CD8-positive, alpha-beta memory T cell (primary cell): ENCODE results near the gene ZNF467. TPM values are rescaled to one million over a fixed set of nuclear protein-coding genes. Genes with fewer than 3 reads are reported as not detected.

Experiments used
- CTCF ChIA-PET: fragments of 350-600 bp; sonication (Branson Sonifier 250); formaldehyde crosslinking; loops from one replicate; lab custom pipeline; 2021; ENCODE audit warnings: antibody characterized with exemption; lab: Charles Lee
- POLR2A ChIA-PET: fragments of 350-600 bp; sonication (Branson Sonifier 250); formaldehyde crosslinking; loops from one replicate; lab custom pipeline; 2021; ENCODE audit warnings: antibody characterized with exemption; lab: Charles Lee
- DNase-seq, 5 donors: peaks; one replicate each; pipeline versions ENCODE4 v3.0.0 to v3.0.0-alpha.2; 2020 to 2022; ENCODE audit warnings: mixed read lengths in 1 of 5
- H3K27ac ChIP-seq: one replicate; pipeline ENCODE4 v1.7.0; 2013; ENCODE audit warnings: low read depth, mild to moderate bottlenecking, low read length, moderate library complexity
- H3K27me3 ChIP-seq: 2 replicates; pipeline ENCODE4 v1.7.0; 2013; ENCODE audit warnings: low read length, mild to moderate bottlenecking; ENCODE audit not compliant: insufficient read depth, poor library complexity, severe bottlenecking
- H3K36me3 ChIP-seq: 2 replicates; pipeline ENCODE4 v1.7.0; 2013; ENCODE audit warnings: mild to moderate bottlenecking, low read length, moderate library complexity; ENCODE audit not compliant: insufficient read depth
- H3K4me1 ChIP-seq: 2 replicates; pipeline ENCODE4 v1.7.0; 2013; ENCODE audit warnings: mild to moderate bottlenecking, low read length, moderate library complexity; ENCODE audit not compliant: insufficient read depth
- H3K4me3 ChIP-seq: 2 replicates; pipeline ENCODE4 v1.7.0; 2013; ENCODE audit warnings: mild to moderate bottlenecking, low read length
- H3K9me3 ChIP-seq: 2 replicates; pipeline ENCODE4 v1.7.0; 2013; ENCODE audit warnings: mild to moderate bottlenecking, low read length
- H3K27ac Mint-ChIP-seq, 8 donors: one replicate each; pipeline ENCODE4 v1.8.0; 2020 to 2021; ENCODE audit warnings: mixed read lengths in 8 of 8, mild to moderate bottlenecking in 6 of 8, inconsistent platforms in 3 of 8, moderate library complexity in 3 of 8
- H3K27me3 Mint-ChIP-seq, 2 donors: one replicate each; pipeline ENCODE4 v1.8.0; 2020 to 2021; ENCODE audit warnings: mixed read lengths in 2 of 2, mild to moderate bottlenecking in 1 of 2, moderate library complexity in 1 of 2
- H3K36me3 Mint-ChIP-seq, 3 donors: one replicate each; pipeline ENCODE4 v1.8.0; 2020 to 2021; ENCODE audit warnings: mixed read lengths in 3 of 3, inconsistent platforms in 1 of 3, mild to moderate bottlenecking in 1 of 3
- H3K4me1 Mint-ChIP-seq, 3 donors: one replicate each; pipeline ENCODE4 v1.8.0; 2020 to 2021; ENCODE audit warnings: mixed read lengths in 3 of 3, inconsistent platforms in 1 of 3, mild to moderate bottlenecking in 1 of 3
- H3K4me3 Mint-ChIP-seq, 7 donors: one replicate each; pipeline ENCODE4 v1.8.0; 2020 to 2021; ENCODE audit warnings: mixed read lengths in 7 of 7, mild to moderate bottlenecking in 6 of 7, moderate library complexity in 4 of 7, inconsistent platforms in 2 of 7
- H3K9me3 Mint-ChIP-seq, 5 donors: one replicate each; pipeline ENCODE4 v1.8.0; 2020 to 2022; ENCODE audit warnings: mixed read lengths in 5 of 5, mild to moderate bottlenecking in 3 of 5, moderate library complexity in 2 of 5, inconsistent platforms in 1 of 5
- polyA plus RNA-seq: library from polyadenylated mRNA; unstranded; fragments of 300-500 nt; fragmentation: Illumina TruSeq; gene quantifications from one replicate; pipeline ENCODE4 v1.2.3, GENCODE V29; 2021
- total RNA-seq, 2 experiments: library from RNA; stranded (reverse); gene quantifications; one replicate each; pipeline ENCODE4 v1.2.3, GENCODE V29; 2021

ZNF467 gene
- total and polyA plus RNA-seq, 3 experiments from 2014 or later = 0.24 to 1.3 TPM; not detected in 1

DNA sequence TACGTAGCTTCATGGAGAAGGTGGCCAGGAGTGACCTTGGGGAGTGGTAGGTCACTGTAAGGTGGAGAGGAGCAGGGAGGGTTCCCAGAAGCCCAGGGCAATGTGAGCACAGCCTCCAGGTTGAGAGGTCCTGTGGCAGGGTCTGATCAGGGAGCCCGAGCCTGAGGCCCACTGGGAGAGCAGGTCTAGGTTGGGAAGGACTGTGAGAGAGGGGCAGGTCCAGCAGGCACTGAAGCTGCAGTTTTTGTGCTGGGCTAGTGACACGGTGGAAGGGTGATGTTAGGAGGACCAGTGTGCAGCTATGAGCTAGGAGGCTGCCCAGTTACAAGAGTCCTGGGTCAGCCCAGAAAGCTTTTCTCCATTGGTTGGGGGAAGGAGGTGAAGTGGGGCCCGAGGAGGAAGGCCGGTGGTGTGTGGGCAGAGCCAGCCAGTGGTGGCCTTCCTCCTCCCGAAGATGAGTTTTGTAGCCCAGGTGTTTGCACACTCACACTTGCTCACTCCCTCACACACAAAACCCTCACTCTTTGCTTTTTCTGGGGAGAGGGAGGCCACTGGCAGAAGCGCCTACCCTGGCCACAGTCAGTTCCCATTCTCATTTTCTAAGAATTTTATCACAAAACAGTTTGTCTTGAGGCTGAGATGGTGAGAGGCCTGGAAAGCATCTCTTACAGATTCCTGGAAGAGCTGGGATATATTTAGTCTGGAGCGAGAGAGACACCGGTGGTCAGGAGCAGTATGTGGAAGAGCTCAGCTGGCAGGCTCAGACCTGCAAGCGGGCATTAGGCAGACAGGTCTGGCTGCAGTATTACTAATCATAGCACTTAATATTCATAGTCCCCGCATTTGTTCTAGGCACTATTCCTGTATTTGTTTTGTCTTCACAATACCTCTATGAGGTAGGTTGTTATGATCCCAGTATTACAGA, 57.1 kb downstream of the ZNF467 start:
- Mint-ChIP-seq H3K4me3 (peak overlapping the region; percentile 41 to 91 (median 83)), H3K27me3 (no peaks in the 10 kb centered on the region), H3K4me1 (peaks cover 20 to 35% (median 21%) of the 10 kb centered on the region in 3 donors), H3K27ac (peak overlapping the region; percentile 73 to 97 (median 94)), H3K9me3 (peaks cover 0 to 8% (median 7%) of the 10 kb centered on the region in 5 donors), H3K36me3 (peaks cover under 1 to 28% (median 6%) of the 10 kb centered on the region in 3 donors)
- Histone ChIP-seq H3K27me3 (no peaks in the 10 kb centered on the region), H3K9me3 (peaks cover 1% of the 10 kb centered on the region), H3K4me1 (peaks cover 19% of the 10 kb centered on the region), H3K4me3 (peak overlapping the region; percentile 65), H3K27ac (peak overlapping the region; percentile 61), H3K36me3 (no peaks in the 10 kb centered on the region)
- POLR2A ChIA-PET = no interaction called here
- no peak for DNase-seq
- CTCF ChIA-PET = interaction anchor here (1.5 kb wide), 1 partner anchor 26 kb away, joined by 5 read pairs; no protein-coding TSS in a partner anchor

DNA sequence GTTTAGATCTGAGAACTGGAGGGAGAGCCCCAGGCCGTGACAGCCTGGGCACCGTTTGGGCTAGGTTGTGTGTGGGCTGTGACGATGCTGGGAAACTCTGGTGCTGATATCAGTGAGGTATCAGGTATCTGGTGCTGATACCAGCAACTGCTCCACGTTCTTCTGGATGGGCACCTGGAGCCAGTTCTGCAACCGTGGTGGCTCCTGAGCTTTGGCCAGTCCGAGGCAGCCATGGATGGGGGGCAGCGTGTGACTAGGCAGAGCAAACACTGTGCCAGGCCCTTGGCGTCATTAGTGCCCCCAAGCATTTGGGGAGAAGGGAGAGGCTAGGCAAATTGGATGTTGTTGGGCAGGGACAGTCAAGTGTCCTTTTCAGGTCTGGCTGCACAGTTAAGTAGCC, 57.9 kb downstream of the ZNF467 start:
- peaks cover 19% of the 10 kb centered on the region for H3K4me1 ChIP-seq
- H3K36me3 Mint-ChIP-seq = peaks cover 5 to 20% (median 7%) of the 10 kb centered on the region in 3 donors
- peaks cover 8% of the 10 kb centered on the region for H3K9me3 ChIP-seq
- no peaks in the 10 kb centered on the region for H3K27me3 Mint-ChIP-seq
- no peaks in the 10 kb centered on the region for H3K27me3 ChIP-seq
- POLR2A ChIA-PET = interaction anchor here (1.0 kb wide), 1 partner anchor 56 kb away, joined by 3 read pairs; no protein-coding TSS in a partner anchor
- peak overlapping the region; percentile 61 for H3K27ac ChIP-seq
- peaks cover 20 to 35% (median 21%) of the 10 kb centered on the region in 3 donors for H3K4me1 Mint-ChIP-seq
- no peak for DNase-seq
- peak overlapping the region; percentile 74 to 97 (median 94) for H3K27ac Mint-ChIP-seq
- peak overlapping the region; percentile 65 for H3K4me3 ChIP-seq
- H3K9me3 Mint-ChIP-seq = peaks cover 0 to 16% (median 12%) of the 10 kb centered on the region in 5 donors
- no peaks in the 10 kb centered on the region for H3K36me3 ChIP-seq
- H3K4me3 Mint-ChIP-seq = peak overlapping the region; percentile 63 to 91 (median 83)
- CTCF ChIA-PET = interaction anchor here (1.5 kb wide), 2 partner anchors 27 to 91 kb away, joined by 4 to 5 read pairs; no protein-coding TSS in a partner anchor

- Histone ChIP-seq H3K9me3 (peaks cover 8% of the 10 kb centered on the region), H3K27me3 (no peaks in the 10 kb centered on the region), H3K4me3 (peak overlapping the region; percentile 65), H3K4me1 (peaks cover 19% of the 10 kb centered on the region), H3K36me3 (no peaks in the 10 kb centered on the region), H3K27ac (peak overlapping the region; percentile 61)
- peak in 1 of 5 donors; percentile 49 for DNase-seq
- Mint-ChIP-seq H3K9me3 (peaks cover under 1 to 19% (median 12%) of the 10 kb centered on the region in 5 donors), H3K36me3 (peaks cover 2 to 15% (median 7%) of the 10 kb centered on the region in 3 donors), H3K27me3 (no peaks in the 10 kb centered on the region), H3K4me3 (peak overlapping the region; percentile 63 to 91 (median 83)), H3K4me1 (peaks cover 20 to 32% (median 20%) of the 10 kb centered on the region in 3 donors), H3K27ac (peak overlapping the region; percentile 74 to 97 (median 94))
- ChIA-PET CTCF (interaction anchor here (1.5 kb wide), 2 partner anchors 27 to 90 kb away, joined by 4 to 5 read pairs; no protein-coding TSS in a partner anchor), POLR2A (interaction anchor here (1.0 kb wide), 1 partner anchor 57 kb away, joined by 3 read pairs; no protein-coding TSS in a partner anchor)
Observed at GRCh38 chr7:149714910-149715471, 58.4 kb downstream of the ZNF467 start.

Other genes with a start within 250 kb of the ZNF467 start
- 10 to 100 TPM; 12.3 to 13.2 TPM for gene ZNF862, start 64.8 kb upstream of the ZNF467 start, total RNA-seq
- 6.8 TPM for gene ZNF862, start 64.8 kb upstream of the ZNF467 start, polyA plus RNA-seq
- gene ATP6V0E2, start 100.4 kb upstream of the ZNF467 start, total RNA-seq = 10 to 100 TPM; 68.3 to 76.2 TPM
- 144 TPM for gene ATP6V0E2, start 100.4 kb upstream of the ZNF467 start, polyA plus RNA-seq